HG03342 (cell line): ENCODE results near the gene KIF4A.
A peak's percentile ranks its signal among the peaks of the same experiment; 100 is the strongest.

Experiments used
- ATAC-seq: cut with Tn5 transposase; IDR thresholded peaks from one replicate; pipeline ENCODE4 v1.9.1; 2021; ENCODE audit warnings: mild to moderate bottlenecking, moderate library complexity; ENCODE audit not compliant: unreplicated experiment

Gene KIF4A

DNA sequence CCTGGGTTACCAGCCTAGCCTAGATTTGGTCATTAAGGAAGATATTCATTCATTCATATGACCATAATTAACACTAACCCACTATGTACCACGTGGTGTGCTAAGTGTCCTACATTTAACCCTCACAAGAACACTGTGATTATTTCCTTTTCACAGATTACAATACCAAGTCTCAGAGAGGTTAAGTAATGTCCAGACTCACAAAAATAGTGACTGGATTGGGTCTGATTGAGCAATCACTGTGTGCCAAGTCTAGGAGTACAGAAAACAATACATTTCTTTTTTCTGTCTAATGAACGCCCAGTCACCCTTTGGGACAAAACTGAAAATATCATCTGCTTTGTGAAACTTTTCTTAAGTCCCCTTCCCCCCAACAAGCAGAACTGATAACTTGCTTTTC is 147.1 kb downstream of the KIF4A start:
- ATAC-seq = no peak

DNA sequence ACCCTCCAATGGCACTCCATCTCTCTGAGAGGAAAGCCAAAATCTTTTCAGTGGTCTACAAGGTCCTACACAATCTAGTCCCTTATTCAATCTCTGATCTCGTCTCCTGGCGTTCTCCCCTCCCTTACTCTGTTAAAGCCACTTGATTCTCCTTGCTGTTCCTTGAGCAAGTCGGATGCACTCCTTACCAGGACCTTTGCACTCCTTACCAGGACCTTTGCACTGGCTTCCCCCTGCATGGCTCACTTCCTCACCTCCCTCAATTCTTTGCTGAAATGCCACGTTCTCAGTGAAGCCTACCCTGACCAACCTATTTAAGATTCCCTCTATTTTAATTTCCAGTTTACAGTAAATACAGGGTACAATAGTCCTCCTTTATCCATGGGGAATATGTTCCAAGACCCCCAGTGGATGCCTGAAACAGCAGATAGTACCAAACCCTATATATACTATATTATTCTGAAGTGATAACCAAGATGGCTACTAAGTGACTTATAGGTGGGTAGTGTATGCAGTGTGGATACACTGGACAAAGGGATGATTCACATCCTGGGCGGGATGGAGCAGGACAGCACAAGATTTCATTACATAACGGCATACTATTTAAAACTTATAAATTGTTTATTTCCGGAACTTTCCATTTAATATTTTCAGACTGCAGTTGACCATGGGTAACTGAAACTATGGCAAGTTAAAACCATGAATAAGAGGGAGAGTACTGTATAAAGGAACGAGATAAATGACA is 148.2 kb downstream of the KIF4A start:
- ATAC-seq = no peak

DNA sequence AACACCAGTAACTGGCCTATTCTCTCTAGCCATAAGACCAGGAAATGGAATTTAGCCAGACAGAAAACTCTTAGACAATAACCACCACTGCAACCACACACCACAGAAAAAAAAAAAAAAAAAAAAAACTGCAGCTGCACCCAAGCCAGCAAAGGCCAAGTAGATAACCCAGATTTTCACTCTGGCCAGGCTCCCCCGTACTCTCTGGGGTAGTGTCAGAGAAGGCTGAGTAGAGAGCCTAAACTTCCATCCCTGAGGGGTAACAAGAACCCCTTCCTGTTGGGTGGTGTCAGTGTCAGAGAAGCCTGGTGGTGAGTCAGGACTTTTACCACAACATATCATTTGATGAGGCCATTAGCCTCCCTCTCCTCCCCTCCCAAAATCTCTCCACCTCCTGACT is 149.1 kb downstream of the KIF4A start:
- no peak for ATAC-seq

DNA sequence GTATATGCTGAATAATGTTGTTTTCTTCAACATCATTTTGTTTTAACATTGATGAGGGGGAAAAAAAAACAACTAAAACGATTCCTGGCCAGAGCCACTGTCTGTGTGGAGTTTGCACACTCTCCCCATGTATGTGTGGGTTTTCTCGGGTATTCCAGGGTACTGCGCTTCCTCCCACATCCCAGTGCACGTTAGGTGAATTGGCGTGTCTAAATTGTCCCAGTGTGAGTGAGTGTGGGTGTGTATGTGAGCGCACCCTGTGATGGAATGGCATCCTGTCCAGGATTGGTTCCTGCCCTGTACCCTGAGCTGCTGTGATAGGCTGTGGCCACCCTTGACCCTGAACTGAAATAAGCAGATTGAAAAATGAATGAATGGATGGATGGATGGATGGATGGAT is 152.3 kb downstream of the KIF4A start:
- no peak for ATAC-seq

DNA sequence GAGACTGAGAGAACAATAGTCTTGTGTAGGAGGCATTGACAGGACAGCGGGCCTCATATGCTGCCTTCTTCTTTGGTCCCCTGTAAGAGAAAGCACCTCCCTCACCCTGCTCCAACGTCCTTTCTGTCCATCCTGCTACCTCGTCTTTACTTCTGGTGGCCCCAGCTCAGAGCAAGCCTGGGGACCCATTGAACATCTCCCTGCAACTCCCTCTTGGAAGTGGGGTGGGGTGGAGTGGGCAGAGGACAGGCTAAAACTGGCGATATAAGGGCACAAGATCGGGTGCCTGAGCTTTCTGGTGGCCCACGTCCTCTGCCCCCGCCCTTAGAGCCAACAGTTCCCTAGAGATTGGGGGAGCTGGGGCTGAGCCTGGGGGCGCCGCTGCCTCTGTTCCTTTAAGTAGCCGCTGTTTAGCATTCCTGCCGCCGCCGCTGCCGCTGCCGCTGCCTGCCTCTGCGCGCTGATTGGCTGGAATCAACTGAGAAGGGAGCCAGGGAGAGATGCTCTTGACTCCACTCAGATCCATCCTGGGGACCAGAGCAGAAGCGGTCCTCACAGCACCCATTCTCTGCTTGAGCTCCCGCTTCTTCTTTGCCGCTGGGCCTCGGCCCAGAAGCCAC is 154.5 kb downstream of the KIF4A start, which contains the start of gene DLG3:
Gene DLG3, plus strand, starts transcription at position 510 of the 620 bp plus-strand sequence. CDS start 367 bp downstream, outside the sequence.
- ATAC-seq = no peak

DNA sequence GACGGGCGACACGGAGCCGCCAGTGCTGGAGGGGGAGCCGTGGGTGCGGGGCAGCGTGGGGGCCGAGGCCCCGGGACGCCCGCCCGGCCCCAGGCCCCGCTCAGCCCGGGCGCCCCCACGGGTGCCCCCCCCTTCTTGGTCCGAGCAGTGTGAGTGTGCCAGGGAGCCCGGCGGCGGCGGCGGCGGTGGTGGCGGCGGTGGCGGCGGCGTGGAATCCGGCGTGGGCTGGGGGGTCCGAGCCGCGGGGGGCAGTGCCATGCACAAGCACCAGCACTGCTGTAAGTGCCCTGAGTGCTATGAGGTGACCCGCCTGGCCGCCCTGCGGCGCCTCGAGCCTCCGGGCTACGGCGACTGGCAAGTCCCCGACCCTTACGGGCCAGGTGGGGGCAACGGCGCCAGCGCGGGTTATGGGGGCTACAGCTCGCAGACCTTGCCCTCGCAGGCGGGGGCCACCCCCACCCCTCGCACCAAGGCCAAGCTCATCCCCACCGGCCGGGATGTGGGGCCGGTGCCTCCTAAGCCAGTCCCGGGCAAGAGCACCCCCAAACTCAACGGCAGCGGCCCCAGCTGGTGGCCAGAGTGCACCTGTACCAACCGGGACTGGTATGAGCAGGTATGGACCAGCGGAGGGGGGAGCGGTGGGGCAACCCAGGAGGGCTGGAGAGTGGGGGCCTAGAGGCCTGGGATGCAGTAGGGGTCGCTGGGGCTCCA is 155.2 kb downstream of the KIF4A start:
- ATAC-seq = no peak

DNA sequence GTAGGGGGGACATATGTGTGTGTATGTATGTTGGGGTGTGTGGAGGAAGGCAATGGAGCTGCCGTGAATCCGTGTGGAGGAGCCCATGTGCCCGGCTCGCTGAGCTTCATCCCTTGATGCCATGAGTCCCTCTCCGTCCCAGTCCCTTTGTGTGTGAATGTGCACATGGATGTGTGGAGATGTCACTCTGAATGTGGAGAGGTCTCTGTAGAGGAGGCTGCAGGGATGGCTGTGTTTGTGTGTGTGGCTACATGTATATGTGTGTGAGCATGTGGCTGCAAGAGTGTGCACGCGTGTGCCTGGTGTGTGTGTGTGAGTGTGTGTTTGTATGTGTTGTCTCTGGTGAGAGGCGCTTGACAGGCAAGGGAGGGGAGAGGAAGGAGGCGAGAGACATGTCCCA is 156.0 kb downstream of the KIF4A start:
- no peak for ATAC-seq

DNA sequence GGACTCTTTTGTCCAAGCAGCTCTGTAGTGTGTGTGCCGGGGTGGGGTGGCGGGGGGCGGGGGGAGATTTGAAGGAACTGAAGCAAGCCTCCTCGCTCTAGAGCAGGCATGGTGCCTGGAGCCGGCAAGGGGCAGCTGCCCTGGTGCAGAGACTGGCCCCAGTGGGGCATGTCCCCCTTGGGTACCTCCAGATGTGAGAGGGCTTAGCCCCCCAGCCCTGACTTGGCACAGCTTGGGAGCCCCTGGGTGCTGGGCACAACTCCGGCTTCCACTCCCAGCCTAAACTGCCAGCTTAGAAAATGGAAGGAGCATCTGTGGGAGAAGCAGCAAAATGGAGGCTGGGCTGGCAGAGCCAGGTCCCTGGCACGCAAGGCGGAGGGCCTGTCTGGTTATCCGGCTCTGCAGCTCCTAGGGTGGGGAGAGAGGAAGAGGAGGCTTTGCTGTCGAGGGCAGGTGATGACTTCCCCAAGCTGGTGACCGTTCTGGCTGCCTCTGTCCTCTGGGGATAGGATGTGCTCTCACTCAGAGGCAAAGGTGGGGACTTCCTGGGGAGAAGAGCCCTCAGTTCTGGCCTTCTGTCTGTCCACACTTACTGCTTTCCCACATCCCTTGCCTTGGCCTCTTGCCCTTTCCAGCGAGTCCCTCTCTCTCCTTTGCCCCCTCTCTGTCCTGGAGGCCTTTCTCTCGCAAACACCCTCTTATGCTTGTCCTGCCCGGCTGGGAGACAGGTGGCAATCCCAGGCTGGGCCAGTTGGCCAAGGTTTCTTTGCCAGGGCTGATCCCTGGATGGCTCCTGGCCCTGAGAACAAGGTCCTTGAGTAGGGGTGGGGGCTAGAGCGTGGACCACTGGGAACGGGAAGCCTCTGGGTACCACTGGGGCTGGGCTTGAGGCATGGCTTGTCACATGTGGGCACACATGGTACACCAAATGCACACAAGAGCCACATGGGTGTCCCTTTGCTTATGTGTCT is 156.8 kb downstream of the KIF4A start:
- no peak for ATAC-seq

DNA sequence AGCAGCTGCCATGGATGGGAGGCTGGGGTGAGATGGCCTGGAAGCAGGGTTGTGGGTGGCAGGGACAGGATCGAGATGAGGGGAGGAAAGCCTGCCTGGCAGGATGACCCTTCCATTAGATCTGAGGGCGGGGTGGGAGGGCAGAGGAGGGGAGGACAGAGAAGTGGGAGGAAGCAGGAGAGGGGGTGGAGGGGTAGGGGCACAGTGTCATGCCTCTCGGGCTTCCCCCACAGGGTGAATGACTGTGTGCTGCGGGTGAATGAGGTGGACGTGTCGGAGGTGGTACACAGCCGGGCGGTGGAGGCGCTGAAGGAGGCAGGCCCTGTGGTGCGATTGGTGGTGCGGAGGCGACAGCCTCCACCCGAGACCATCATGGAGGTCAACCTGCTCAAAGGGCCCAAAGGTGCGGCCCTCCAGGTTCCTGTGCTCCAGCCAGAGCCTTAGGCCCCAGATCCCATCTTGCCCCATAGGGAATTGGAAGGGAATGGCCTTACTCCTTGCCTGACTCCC is 159.6 kb downstream of the KIF4A start:
- no peak for ATAC-seq

DNA sequence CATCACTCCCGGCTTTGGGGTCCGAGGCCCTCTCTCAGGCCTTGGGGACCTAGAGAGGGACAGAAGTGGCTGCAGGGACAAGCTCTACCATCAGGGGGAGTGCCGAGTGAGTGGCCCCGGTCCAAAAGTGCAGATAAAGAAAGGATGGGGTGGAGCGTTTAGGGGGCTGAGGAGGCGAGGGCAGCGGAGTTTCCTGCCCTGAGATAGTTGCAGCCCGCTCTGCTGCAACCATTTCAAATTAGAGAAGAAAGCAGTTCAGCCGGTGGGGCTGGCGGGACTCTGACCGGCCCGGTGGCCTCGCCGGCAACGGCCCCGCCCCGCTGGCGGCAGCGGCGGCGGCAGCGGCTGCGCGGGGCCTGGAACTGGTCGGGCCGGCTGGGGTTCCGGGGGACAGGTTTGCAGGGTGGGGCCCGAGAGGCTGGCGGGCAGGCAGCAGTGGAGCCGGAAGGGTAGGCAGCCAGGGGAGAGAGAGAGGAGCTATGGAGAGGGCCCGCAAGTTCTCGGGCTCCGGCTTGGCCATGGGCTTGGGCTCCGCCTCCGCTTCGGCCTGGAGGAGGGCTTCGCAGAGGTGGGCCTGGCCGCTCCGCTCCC is 162.3 kb downstream of the KIF4A start:
- no peak for ATAC-seq

DNA sequence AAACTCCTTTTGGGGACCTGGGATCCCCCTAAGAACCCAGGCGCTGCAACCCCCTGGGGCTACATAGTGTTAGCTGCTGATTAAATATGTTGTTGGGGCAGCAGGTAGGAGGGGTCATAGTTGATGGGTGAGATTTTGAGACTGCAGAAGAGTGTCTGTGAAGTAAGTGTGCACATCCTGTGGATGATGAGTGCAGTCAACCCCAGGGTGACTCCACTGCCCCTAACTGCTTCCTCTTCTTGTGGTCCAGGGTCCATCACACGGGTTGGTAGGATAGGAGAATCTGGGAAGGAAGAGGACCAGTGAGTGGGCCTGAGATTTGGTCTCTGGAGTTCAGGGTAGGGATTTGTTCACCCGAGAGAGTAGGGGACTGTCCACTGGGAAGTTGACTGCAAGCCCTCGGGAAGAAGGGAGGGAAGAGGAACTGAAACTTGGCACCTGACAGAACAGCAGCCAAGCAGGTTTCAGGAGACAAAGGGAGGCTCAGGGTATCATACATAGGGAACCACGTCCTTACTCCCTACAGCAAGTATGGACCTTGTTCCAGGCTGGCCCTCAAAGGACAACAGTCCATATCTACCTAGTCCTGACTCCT is 163.2 kb downstream of the KIF4A start:
- no peak for ATAC-seq

DNA sequence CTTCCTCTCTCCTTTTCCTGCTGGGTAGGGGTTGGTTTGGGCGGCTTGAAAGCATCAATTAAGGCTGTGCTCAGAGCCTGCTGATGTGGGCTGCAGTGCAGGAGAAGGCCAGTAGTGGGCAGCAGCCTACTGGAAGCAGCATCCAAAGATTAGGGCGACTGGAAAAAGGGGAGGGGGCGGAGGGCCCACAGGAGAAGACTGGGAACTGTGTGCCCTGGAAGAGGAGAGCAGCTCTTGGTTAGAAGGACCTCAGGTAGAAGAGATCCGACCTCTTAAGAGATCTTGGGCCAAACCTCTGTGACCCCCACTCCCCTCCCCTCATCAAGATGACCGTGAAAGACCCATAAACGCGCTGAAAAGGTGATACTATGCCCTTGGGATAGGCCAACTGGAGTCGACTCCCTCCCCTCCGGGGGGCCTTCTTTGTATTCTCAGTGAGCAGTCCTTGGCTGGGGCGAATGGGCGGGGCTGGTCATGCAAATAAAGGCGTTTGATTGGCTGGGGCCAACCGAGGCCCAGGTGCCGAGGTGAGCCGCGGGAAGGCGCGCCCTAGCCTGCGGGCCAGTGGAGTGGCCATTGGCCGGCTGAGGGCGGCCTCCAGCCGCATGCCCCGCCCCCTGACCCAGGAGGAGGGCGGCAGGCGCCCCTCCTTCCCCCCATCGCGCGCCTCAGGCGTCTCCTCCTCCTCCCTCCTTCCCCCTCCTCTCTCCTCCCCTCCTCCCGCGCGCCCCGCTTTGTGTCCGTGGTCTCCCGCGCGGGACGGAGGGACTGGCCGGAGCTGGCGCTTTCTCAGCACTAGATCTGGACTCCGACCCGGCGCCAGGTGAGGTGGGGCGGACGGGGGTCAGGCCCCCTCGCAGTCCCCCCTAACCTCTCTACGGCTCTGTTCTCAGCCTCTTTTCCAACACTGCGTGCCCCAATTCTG is 164.8 kb downstream of the KIF4A start:
- peak; percentile 45 for ATAC-seq

DNA sequence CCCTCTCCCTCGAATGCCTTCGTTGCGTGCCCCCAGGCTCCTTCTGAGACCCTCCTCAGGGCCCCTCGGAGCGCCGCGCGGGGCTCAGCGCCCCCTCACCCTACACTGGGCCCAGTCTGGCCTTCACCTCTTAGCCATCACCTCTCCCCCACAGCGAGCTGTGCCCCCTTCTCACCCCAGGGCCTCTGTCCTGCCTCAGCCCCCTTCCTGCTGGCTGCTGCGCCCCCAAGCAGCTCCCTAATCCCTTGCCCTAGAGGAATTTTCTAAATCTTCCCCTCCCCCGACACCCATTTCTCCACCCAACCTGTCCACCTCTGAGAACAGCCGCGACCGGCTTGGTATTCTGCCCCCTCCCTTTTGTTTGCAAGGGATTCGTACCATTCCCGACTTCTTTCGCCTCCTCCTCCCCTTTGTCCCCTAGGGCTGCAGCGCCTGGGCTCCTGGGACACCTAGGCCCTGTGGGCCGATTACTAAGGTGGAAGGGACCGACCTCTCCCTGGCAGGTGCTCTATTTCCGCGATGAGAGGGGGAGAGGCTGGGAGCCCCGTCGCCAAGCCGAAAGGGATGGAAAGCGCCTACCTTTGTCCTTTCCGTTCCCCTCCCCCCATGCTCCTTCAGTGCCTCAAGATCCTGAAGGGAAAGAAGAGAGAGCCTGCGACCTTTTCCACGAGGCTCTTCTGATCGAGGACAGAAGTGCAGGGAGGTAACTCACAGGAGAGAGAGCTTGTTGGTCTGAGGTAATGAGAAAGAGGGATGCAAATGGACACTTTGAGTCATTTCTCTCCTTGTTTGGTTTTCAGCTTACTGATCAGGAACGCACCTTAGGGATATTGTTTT is 165.7 kb downstream of the KIF4A start:
- ATAC-seq = no peak

DNA sequence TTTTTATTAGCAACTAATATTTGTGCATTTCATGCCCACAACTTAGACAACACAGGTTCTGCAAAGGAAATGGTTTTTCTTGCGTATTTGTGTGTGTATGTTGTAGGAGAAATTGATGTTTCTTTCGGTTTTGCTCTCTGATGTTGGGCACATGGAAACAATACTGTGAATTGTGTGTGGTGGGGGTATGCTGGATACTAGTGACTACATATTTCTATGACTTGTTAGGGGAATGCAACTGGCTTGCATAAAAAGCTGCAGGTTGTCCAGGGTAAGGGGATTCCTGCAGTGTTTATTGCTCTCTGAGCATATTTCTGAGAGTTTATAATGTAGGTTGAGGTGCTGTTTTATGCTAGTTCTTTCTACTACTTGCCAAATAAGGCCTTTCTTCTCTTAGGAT is 166.4 kb downstream of the KIF4A start:
- no peak for ATAC-seq

DNA sequence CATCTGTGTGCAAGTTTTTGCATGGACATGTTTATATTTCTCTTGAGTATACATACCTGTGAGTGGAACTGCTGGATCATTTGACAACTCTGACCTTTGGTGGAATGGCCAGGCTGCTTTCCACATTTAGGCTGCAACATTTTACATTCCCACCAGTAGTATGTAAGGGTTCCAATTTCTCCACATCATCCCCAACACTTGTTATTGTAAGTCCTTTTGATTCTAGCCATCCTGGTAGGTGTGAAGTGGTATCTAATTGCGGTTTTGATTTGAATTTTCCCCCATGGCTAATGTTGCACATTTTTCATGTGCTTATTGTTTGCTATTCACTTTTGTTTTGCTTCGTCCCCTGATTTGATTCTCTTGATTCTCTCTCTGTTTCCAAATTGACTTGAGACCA is 171.1 kb downstream of the KIF4A start:
- ATAC-seq = no peak

DNA sequence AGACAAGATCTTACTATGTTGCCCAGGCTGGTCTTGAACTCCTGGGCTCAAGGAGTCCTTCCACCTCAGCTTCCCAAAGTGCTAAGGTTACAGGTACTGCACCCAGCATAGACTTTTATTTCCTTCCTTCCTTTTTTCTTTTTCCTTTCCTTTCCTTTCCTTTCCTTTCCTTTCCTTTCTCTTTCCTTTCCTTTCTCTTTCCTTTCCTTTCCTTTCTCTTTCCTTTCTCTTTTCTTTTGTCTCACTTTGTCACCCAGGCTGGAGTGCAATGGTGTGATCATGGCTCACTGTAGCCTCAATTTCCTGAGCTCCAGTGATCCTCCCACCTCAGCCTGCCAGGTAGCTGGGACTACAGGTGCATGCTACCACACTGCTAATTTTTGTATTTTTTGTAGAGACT is 174.1 kb downstream of the KIF4A start:
- ATAC-seq = no peak

DNA sequence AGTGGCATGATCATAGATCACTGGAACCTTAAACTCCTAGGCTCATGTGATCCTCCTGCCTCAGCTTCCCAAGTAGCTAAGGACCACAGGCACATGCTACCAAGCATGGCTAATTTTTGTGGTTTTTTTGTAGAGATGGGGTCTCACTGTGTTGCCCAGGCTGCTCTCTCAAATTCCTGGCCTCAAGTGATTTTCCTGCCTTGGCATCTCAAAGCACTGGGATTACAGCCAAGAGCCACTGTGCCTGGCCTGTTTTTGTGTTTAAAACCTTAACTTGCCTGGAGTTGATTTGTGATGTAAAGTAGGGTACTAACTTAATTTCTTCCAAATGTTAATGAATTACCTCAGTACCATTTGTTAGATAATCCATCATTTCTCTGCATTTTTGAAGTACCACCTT is 177.1 kb downstream of the KIF4A start:
- ATAC-seq = no peak

DNA sequence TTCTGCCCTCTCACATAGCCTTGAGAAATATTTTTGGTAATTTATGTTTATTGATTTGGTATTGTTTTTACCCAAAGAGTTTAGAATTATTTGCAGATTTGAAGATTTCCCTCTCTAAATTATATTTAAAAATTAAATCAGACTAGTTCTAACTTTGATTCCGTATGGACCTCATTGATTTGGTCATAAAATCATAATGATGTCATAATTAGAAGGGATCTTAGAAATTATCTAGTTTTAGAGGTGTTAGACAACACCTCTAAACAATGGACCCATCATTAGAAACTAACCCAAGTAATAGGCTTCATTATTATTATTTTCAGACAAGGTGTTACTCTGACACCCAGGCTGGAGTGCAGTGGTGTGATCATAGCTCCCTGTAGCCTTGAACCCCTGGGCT is 178.8 kb downstream of the KIF4A start:
- no peak for ATAC-seq
